Prostate gland (tissue), 2 donors: Measurements from ENCODE around the gene CDK16. TPM values are rescaled to one million over a fixed set of nuclear protein-coding genes. Genes with fewer than 3 reads are reported as not detected.
A peak's percentile ranks its signal among the peaks of the same experiment; 100 is the strongest.

Source experiments
- DNase-seq: peaks from one replicate; pipeline ENCODE4 v3.0.0-alpha.2; 2019; ENCODE audit warnings: low spot score
- H3K27ac ChIP-seq, 2 donors: fragments of 200-600 bp; sonication (generic); 2 replicates each; pipeline ENCODE4 v1.5.1; 2017 to 2019
- H3K27me3 ChIP-seq: fragments of 200-600 bp; sonication (generic); replicated peaks from 2 replicates; pipeline ENCODE4 v1.5.1; 2019; ENCODE audit not compliant: insufficient read depth
- H3K36me3 ChIP-seq, 2 donors: fragments of 200-600 bp; sonication (generic); 1 replicate in 1 of 2; 2 replicates in 1 of 2; pipeline versions ENCODE4 v1.5.1 to v1.8.1; 2017 to 2019
- H3K4me1 ChIP-seq: fragments of 200-600 bp; sonication (generic); replicated peaks from 2 replicates; pipeline ENCODE4 v1.5.1; 2019
- H3K4me3 ChIP-seq, 2 donors: fragments of 200-600 bp; sonication (generic); 2 replicates each; pipeline ENCODE4 v1.5.1; 2017 to 2019
- H3K9me3 ChIP-seq: fragments of 200-600 bp; sonication (generic); 2 replicates; pipeline ENCODE4 v1.5.1; 2017
- POLR2A ChIP-seq: fragments of 450-650 bp; IDR thresholded peaks from one replicate; pipeline ENCODE4 v1.6.1; 2016; ENCODE audit warnings: antibody characterized with exemption, mild to moderate bottlenecking
- POLR2AphosphoS5 ChIP-seq: sonication (generic); formaldehyde crosslinking; IDR thresholded peaks from one replicate; pipeline ENCODE4 v1.6.1; 2017; ENCODE audit warnings: antibody characterized with exemption
- WGBS: methylation state at CpG from one replicate; pipeline ENCODE4 v1.1.5; 2018; 5-methylcytosine and 5-hydroxymethylcytosine counted together
- intact Hi-C: fragments of 100-400 bp; cut with DNase I; formaldehyde crosslinking; loops from one replicate; pipeline ENCODE4 v1.14.2; 2022
- total RNA-seq, 2 donors: library from RNA; depleted of rRNA; stranded (reverse); fragments of >200 nt; gene quantifications; one replicate each; pipeline ENCODE4 v1.1.0, GENCODE V29; 2016
- TF ChIP-seq, protein P1 (sequence below), 4 experiments: fragments of 200-600 bp in 2 of 4; fragments of 450-650 bp in 2 of 4; sonication (generic) in 2 of 4; IDR thresholded peaks; 1 replicate in 3 of 4; 2 replicates in 1 of 4; pipeline ENCODE4 v1.5.1; 2016 to 2019; ENCODE audit warnings: antibody characterized with exemption in 4 of 4, mild to moderate bottlenecking in 2 of 4, moderate library complexity in 2 of 4

CDK16 gene
- 100 to 1,000 TPM in 1 of 2 donors, 10 to 100 TPM in 1; 63.5 to 173 TPM for total RNA-seq

DNA sequence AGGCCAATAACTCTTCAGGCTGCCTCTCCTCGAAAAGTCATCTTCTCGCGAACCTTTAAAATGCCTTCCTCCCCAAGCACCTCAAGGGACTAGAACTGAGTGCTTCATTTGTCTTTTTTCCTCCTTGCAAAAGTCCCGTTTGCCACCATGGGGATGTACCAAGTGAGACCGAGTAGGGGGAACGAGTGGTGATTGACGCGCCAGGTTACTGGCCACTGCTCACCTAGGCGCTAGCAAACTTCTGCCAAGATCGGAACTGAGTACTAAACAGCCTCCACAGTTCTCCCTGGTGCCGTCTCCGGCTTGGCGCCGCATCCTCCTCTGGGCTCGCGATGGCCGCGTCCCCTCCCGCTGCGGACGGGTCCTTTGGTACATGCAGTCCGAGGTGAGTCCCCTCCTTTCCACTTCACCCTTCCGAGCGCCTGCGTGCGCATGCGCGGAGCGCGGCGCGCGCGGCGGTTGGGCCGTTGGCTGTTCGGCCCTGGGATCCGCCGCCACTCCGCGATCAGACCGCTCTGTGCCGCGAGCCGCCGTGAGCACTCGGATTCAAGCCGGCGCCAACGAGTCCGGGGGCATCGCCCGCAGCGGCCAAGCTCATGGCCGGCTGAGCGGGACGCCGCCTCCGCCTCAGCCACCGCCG lies at the start of gene CDK16:
Gene CDK16 (plus strand): TSS at position 402 of the 640 bp plus-strand sequence. CDS start 4,877 bp downstream, outside the sequence.
- peak within 1 kb of the TSS; percentile 68 to 70 for H3K4me3 ChIP-seq
- intact Hi-C loops = loop anchor here (5.0 kb wide), 1 partner anchor 144 kb away; no protein-coding TSS in a partner anchor

DNA sequence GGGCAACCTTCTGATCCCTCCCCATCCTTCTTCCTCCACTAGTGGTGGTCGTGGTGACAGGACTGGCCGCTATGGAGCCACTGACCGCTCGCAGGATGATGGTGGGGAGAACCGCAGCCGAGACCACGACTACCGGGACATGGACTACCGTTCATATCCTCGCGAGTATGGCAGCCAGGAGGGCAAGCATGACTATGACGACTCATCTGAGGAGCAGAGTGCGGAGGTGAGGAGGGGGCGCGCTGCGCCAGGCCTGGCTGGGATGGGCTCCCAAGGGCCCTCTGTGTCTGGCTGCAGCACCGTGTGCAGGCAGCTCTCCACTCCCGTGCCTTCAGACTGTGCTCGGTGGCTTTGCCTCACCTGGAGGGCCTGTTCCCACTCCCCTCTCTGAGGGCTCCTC lies 49.2 kb upstream of the CDK16 start:
- intact Hi-C loops = no loop called here
- DNase-seq = no peak

More for the DNA sequence above, at the start of gene CDK16:
- DNase-seq = peak; percentile 55
- TF ChIP-seq, protein P1, sequence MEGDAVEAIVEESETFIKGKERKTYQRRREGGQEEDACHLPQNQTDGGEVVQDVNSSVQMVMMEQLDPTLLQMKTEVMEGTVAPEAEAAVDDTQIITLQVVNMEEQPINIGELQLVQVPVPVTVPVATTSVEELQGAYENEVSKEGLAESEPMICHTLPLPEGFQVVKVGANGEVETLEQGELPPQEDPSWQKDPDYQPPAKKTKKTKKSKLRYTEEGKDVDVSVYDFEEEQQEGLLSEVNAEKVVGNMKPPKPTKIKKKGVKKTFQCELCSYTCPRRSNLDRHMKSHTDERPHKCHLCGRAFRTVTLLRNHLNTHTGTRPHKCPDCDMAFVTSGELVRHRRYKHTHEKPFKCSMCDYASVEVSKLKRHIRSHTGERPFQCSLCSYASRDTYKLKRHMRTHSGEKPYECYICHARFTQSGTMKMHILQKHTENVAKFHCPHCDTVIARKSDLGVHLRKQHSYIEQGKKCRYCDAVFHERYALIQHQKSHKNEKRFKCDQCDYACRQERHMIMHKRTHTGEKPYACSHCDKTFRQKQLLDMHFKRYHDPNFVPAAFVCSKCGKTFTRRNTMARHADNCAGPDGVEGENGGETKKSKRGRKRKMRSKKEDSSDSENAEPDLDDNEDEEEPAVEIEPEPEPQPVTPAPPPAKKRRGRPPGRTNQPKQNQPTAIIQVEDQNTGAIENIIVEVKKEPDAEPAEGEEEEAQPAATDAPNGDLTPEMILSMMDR (IDR thresholded peaks at IDR 0.05) = peak in 1 of 4 experiments; percentile 3
- TF ChIP-seq POLR2A (peak; percentile 91), POLR2AphosphoS5 (peak; percentile 65)
- H3K27me3 ChIP-seq = no peaks in the 10 kb centered on the region
- peak within 1 kb of the TSS; percentile 95 to 97 for H3K27ac ChIP-seq
- no peaks in the 10 kb centered on the region for H3K9me3 ChIP-seq
- no peaks in the 10 kb centered on the region for H3K36me3 ChIP-seq
- 0% methylated on average over 3 of the region's 61 CpGs for WGBS
- H3K4me1 ChIP-seq = no peaks in the 10 kb centered on the region

DNA sequence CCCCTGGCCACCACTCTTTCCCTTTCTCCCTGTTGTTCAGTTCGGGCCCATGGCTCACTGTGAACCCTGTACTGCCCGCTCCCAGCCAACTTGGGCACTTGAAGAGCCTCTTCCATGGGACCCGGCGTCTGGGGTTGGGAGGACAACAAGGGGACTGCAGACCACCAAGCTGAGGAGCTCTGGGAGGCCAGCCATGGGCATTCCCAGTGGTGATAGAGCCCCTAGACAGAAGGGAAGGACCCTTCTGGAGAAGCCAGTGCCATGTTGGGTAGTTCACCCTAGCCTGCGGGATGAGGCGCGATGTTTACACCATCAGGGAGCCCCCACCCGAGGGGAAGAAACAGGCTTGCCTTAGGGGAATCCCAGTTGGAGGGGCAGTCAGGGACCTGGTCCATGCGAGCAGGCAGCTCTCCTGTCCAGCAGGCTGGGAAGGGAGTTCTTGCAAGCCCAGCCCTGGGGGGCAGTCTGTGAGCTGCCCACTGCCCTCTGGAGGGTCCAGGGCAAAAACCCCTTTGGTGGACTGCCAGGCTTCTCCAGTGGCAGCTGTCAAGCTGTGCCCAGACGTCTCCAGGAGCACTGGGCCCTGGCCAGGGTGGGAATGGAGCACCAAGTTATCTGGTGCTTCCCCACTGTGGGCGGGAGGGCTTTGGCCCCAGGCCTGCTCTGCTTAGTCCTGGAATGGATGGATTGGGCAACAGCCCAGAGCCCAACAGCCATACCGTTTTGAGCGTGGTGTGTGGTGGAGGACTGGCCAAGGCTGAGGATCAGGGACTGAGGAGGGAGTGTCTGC lies 48.6 kb upstream of the CDK16 start:
- intact Hi-C loops = no loop called here
- no peaks in the 10 kb centered on the region for H3K4me1 ChIP-seq
- 92% methylated on average over 2 of the region's 13 CpGs for WGBS
- H3K36me3 ChIP-seq = no peaks in the 10 kb centered on the region
- H3K27ac ChIP-seq = no peak overlapping the region
- no peak for DNase-seq
- H3K9me3 ChIP-seq = no peaks in the 10 kb centered on the region
- H3K27me3 ChIP-seq = no peaks in the 10 kb centered on the region
- TF ChIP-seq, protein P1 (IDR thresholded peaks at IDR 0.05) = no peak
- TF ChIP-seq POLR2AphosphoS5 = no peak
- no peak for TF ChIP-seq POLR2A
- no peak overlapping the region for H3K4me3 ChIP-seq

More for the DNA sequence above, 49.2 kb upstream of the CDK16 start:
- whole genome bisulfite sequencing = 94% methylated on average over 13 of the region's 19 CpGs
- H3K27ac ChIP-seq = no peak overlapping the region
- H3K9me3 ChIP-seq = no peaks in the 10 kb centered on the region
- no peaks in the 10 kb centered on the region for H3K27me3 ChIP-seq
- TF ChIP-seq POLR2AphosphoS5 (no peak), POLR2A (no peak)
- H3K4me3 ChIP-seq = no peak overlapping the region
- no peaks in the 10 kb centered on the region for H3K4me1 ChIP-seq
- H3K36me3 ChIP-seq = no peaks in the 10 kb centered on the region

DNA sequence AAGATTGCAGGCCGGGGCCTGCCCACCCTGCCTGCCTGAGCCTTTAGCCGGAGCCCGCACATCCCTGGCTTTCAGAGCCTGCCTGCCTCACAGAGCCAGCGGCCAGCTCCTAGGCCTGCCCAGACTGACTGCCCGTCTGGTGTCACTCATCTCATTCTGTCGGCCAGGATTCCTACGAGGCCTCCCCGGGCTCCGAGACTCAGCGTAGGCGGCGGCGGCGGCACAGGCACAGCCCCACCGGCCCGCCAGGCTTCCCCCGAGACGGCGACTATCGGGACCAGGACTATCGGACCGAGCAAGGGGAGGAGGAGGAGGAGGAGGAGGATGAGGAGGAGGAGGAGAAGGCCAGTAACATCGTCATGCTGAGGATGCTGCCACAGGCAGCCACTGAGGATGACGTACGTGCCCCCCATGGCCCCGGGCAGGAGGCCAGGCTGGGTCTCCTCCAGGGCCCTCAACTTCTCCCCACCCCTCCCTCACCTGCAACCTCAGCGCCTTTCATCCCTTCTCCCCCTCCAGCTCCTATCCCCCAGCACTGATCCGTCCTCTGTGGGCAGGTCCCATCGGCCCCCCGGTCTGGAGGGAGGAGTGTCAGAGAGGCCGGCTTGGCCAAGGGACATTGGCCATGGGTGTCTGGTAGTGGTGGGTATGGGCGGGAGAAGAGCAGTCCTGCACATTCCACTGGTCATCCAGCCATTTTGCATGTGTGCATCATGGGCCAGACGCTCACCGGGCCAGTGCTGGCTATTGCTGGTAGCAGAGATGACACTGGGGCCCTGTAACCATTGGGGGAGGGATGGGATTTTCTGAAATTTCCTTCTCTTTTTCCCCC lies 47.4 kb upstream of the CDK16 start:
- WGBS = 92% methylated on average over 23 of the region's 34 CpGs
- Histone ChIP-seq H3K36me3 (no peaks in the 10 kb centered on the region), H3K27ac (no peak overlapping the region), H3K27me3 (no peaks in the 10 kb centered on the region), H3K9me3 (no peaks in the 10 kb centered on the region), H3K4me3 (no peak overlapping the region), H3K4me1 (no peaks in the 10 kb centered on the region)
- no peak for DNase-seq
- TF ChIP-seq, protein P1 (IDR thresholded peaks at IDR 0.05) = no peak
- TF ChIP-seq POLR2AphosphoS5 (no peak), POLR2A (no peak)
- intact Hi-C loops = no loop called here

DNA sequence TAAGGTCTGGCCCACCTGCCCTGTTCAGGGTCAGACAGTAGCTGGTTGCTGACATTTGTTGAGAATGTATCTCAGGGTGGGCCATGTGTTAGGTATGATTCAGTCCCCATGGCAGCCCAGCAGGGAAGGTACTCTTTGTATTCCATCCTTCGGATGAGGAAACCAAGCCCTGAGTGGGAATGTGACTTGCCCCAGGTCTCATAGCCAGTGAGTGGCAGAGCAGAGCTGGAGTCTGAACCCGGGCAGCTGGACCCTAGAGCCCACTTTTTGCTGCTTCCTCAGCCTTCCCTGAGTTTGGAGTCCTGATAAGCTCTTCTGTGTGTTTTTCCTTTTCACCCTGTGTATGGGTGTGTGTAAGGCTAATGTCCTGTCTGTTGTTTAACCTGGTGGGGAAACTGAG lies 46.5 kb upstream of the CDK16 start:
- no peak for DNase-seq
- no peaks in the 10 kb centered on the region for H3K4me1 ChIP-seq
- no peaks in the 10 kb centered on the region for H3K27me3 ChIP-seq
- no peaks in the 10 kb centered on the region for H3K9me3 ChIP-seq
- intact Hi-C loops = no loop called here
- H3K27ac ChIP-seq = no peak overlapping the region
- 100% methylated on average over 2 of the region's 2 CpGs for WGBS
- no peaks in the 10 kb centered on the region for H3K36me3 ChIP-seq
- TF ChIP-seq POLR2AphosphoS5 (no peak), POLR2A (no peak)
- TF ChIP-seq, protein P1 (IDR thresholded peaks at IDR 0.05) = no peak
- no peak overlapping the region for H3K4me3 ChIP-seq
